Keratinocyte (primary cell): ENCODE data around the gene TFCP2L1. TPM values are rescaled to one million over a fixed set of nuclear protein-coding genes. Genes with fewer than 3 reads are reported as not detected.

ENCODE experiments used
- DNase-seq: peaks from one replicate; pipeline ENCODE4 v3.0.0-alpha.2; 2011; ENCODE audit warnings: low read depth, missing footprints, low spot score
- FAIRE-seq: peaks from 2 replicates; lab custom pipeline; 2011; peaks lifted over from hg19 to GRCh38; lab: Jason Lieb, UNC
- H2AFZ ChIP-seq: 2 replicates; pipeline ENCODE4 v1.6.0; 2012; ENCODE audit warnings: low read length, control low read depth, inconsistent platforms; ENCODE audit not compliant: control insufficient read depth
- H3K27ac ChIP-seq: 2 replicates; pipeline ENCODE4 v1.5.1; 2011; ENCODE audit warnings: low read length; ENCODE audit not compliant: control insufficient read depth, insufficient read depth
- H3K27me3 ChIP-seq: 3 replicates; pipeline ENCODE4 v1.6.0; 2011; ENCODE audit warnings: low read length; ENCODE audit not compliant: control insufficient read depth, insufficient read depth; ENCODE audit errors: extremely low read depth
- H3K36me3 ChIP-seq, 2 experiments: 2 replicates in 1 of 2; 3 replicates in 1 of 2; pipeline ENCODE4 v1.5.1; 2011; ENCODE audit warnings: low read length in 2 of 2, mild to moderate bottlenecking in 1 of 2; ENCODE audit not compliant: control insufficient read depth in 2 of 2, insufficient read depth in 2 of 2; ENCODE audit errors: extremely low read depth in 1 of 2
- H3K4me1 ChIP-seq: 3 replicates; pipeline ENCODE4 v1.5.1; 2011; ENCODE audit warnings: low read length; ENCODE audit not compliant: control insufficient read depth, insufficient read depth; ENCODE audit errors: extremely low read depth
- H3K4me2 ChIP-seq: 3 replicates; pipeline ENCODE4 v1.6.0; 2011; ENCODE audit warnings: low read depth, low read length; ENCODE audit not compliant: control insufficient read depth, insufficient read depth; ENCODE audit errors: extremely low read depth
- H3K4me3 ChIP-seq, 3 experiments: fragments of 200-600 bp in 1 of 3; sonication (generic) in 1 of 3; 2 replicates in 2 of 3; 3 replicates in 1 of 3; pipeline ENCODE4 v1.5.1; 2011 to 2016; ENCODE audit warnings: low read length in 3 of 3, mild to moderate bottlenecking in 3 of 3, control low read depth in 2 of 3, inconsistent platforms in 1 of 3, low read depth in 1 of 3, mixed read lengths in 1 of 3, mixed run types in 1 of 3, moderate library complexity in 1 of 3; ENCODE audit not compliant: control insufficient read depth in 2 of 3, insufficient read depth in 2 of 3; ENCODE audit errors: extremely low read depth in 1 of 3
- H3K79me2 ChIP-seq: 2 replicates; pipeline ENCODE4 v1.6.0; 2012; ENCODE audit warnings: low read length; ENCODE audit not compliant: control insufficient read depth, insufficient read depth
- H3K9ac ChIP-seq: 3 replicates; pipeline ENCODE4 v1.6.0; 2011; ENCODE audit warnings: low read length; ENCODE audit not compliant: control insufficient read depth, insufficient read depth; ENCODE audit errors: extremely low read depth
- H3K9me1 ChIP-seq: 3 replicates; pipeline ENCODE4 v1.6.0; 2011; ENCODE audit warnings: low read length; ENCODE audit not compliant: control insufficient read depth, insufficient read depth; ENCODE audit errors: extremely low read depth
- H3K9me3 ChIP-seq: 2 replicates; pipeline ENCODE4 v1.5.1; 2012; ENCODE audit warnings: low read depth, low read length; ENCODE audit not compliant: control insufficient read depth
- H4K20me1 ChIP-seq: 3 replicates; pipeline ENCODE4 v1.6.0; 2011; ENCODE audit warnings: low read length; ENCODE audit not compliant: control insufficient read depth, insufficient read depth; ENCODE audit errors: extremely low read depth
- CTCF ChIP-seq, 3 experiments: IDR thresholded peaks in 1 of 3; conservative IDR thresholded peaks in 1 of 3; optimal IDR thresholded peaks in 1 of 3; 2 replicates in 2 of 3; 3 replicates in 1 of 3; pipeline versions ENCODE3 to v1.5.1; 2011; ENCODE audit warnings: low read length in 3 of 3, mild to moderate bottlenecking in 3 of 3, moderate library complexity in 2 of 3, control low read depth in 1 of 3, inconsistent platforms in 1 of 3; ENCODE audit not compliant: insufficient read depth in 2 of 3; ENCODE audit errors: extremely low read depth in 1 of 3
- EZH2 ChIP-seq: IDR thresholded peaks from one replicate; pipeline ENCODE4 v1.6.1; 2012; ENCODE audit warnings: inconsistent platforms, mild to moderate bottlenecking, low read length, moderate library complexity
- dilution Hi-C: fragments of 300-500 bp; cut with MboI; formaldehyde crosslinking; loops from one replicate; pipeline ENCODE4 v1.7.0; 2020; ENCODE audit warnings: low sequenced_read_pairs; ENCODE audit not compliant: extremely low pct_ligation_motif_present
- polyA plus RNA-seq, 5 experiments: library from polyadenylated mRNA; depleted of rRNA in 3 of 5; stranded (reverse) in 3 of 5; stranded (forward) in 1 of 5; unstranded in 1 of 5; fragments of >200 nt; gene quantifications; 1 replicate in 1 of 5; 2 replicates in 3 of 5; 3 replicates in 1 of 5; pipeline versions ENCODE4 v1.2.1 to v1.2.3, GENCODE V29; 2011 to 2012; ENCODE audit warnings: missing spikeins in 2 of 5, low read depth in 1 of 5, low replicate concordance in 1 of 5

TFCP2L1 gene
- polyA plus RNA-seq, 1 donor (not counting 4 experiments of a cell fraction or from before 2014, with no cell fraction given) = 29.4 TPM

GRCh38 chr2:121253021-121253673 is 31.9 kb downstream of the TFCP2L1 start:
- FAIRE-seq (no peak), DNase-seq (no peak)
- no peaks in the 10 kb centered on the region for H3K27me3 ChIP-seq
- H3K9me3 ChIP-seq = no peaks in the 10 kb centered on the region
- H3K9me1 ChIP-seq = peaks cover 3% of the 10 kb centered on the region
- TF ChIP-seq CTCF (optimal IDR thresholded peaks at IDR 0.05 in 1 of 3, IDR thresholded peaks at IDR 0.05 in 1 of 3, conservative IDR thresholded peaks at IDR 0.05 in 1 of 3; ENCODE audit: extremely low read depth in 1 of 3, insufficient read depth in 2 of 3, low read length in 3 of 3) (no peak), EZH2 (no peak)
- H3K4me2 ChIP-seq = no peak overlapping the region
- peaks cover 45% of the 10 kb centered on the region for H3K79me2 ChIP-seq
- H3K27ac ChIP-seq = no peak overlapping the region
- peaks cover 3% of the 10 kb centered on the region for H4K20me1 ChIP-seq
- H3K4me3 ChIP-seq = no peak overlapping the region
- dilution Hi-C loops = no loop called here
- H3K36me3 ChIP-seq = peaks cover 5 to 14% of the 10 kb centered on the region in 2 experiments
- no peak overlapping the region for H2AFZ ChIP-seq
- H3K9ac ChIP-seq = no peak overlapping the region
- peaks cover 2% of the 10 kb centered on the region for H3K4me1 ChIP-seq

- no peak for FAIRE-seq
- H3K27ac ChIP-seq = no peak overlapping the region
- H3K9ac ChIP-seq = no peak overlapping the region
- DNase-seq = no peak
- H3K36me3 ChIP-seq = peaks cover 10 to 19% of the 10 kb centered on the region in 2 experiments
- no peak overlapping the region for H3K4me3 ChIP-seq
- no peaks in the 10 kb centered on the region for H3K9me3 ChIP-seq
- peaks cover 35% of the 10 kb centered on the region for H3K79me2 ChIP-seq
- TF ChIP-seq CTCF (optimal IDR thresholded peaks at IDR 0.05 in 1 of 3, IDR thresholded peaks at IDR 0.05 in 1 of 3, conservative IDR thresholded peaks at IDR 0.05 in 1 of 3; ENCODE audit: extremely low read depth in 1 of 3, insufficient read depth in 2 of 3, low read length in 3 of 3) (no peak), EZH2 (no peak)
- dilution Hi-C loops = no loop called here
- peaks cover 3% of the 10 kb centered on the region for H3K9me1 ChIP-seq
- H3K4me1 ChIP-seq = no peaks in the 10 kb centered on the region
- peaks cover 3% of the 10 kb centered on the region for H4K20me1 ChIP-seq
- no peak overlapping the region for H3K4me2 ChIP-seq
- H3K27me3 ChIP-seq = no peaks in the 10 kb centered on the region
- no peak overlapping the region for H2AFZ ChIP-seq
These were observed 33.5 kb downstream of the TFCP2L1 start for GRCh38 chr2:121251497-121251896.
